ENCODE measurements around the gene CBLN2.

The CBLN2 gene

DNA sequence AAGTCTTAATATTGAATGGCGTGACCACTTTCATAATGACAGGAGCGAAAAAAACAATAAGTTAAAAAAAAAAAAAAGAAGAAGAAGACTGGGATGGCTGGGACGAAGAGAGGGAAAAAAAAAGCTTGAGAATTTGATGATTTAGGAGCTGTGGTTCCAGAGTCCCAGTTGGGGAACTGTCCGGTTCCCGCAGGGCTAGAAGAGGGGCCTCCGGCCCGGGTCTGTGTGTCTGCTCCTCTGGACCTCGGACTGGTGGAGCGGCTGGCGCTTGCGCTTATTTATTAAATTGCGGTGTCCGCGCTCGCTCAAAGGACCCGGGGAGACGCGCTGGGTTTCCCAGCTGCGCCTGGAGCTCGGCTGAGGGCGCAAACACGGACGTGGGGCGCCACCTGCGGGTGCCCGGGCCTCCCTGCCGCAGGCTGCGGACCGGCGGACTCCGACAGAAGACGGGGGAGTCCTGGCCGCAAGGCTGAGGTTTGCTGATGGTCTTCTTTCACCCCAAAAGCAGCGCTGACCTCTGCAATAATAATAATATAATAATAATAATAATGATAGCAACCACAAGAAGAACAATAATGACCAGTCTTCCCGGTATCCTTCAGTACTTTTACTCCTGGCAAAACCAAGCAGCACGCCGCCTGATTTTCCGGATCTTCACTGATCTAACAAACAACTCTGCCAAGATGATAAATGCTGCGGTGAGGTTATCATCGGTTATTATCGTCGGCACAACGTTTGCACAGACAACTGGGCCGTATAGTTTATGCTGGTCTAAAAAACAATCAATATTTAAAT, at the start of gene CBLN2:
CBLN2 (minus strand) TSS at position 251 of the 795 bp plus-strand sequence. CDS start 2,182 bp downstream, outside the sequence.
- DNase-seq, result peak; percentile 78

DNA sequence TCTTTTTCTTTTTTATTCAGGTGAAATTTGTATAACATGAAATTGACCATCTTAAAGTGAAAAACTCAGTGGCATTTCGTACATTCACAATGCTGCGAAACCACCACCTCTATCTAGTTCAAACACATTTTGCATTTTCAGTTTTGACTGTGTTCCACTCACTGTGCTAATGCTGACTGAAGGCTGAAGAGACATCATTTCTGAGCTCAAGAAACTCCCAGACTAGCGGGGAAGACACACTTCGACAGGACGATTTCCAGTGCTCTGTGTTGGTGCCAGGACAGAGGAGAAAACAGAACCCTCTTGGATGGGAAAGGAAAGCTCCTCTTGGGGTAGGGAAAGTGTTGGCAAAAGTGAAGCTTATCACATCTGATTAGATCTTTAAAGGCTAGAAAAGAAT, 44.2 kb upstream of the CBLN2 start:
- no peak for DNase-seq

DNA sequence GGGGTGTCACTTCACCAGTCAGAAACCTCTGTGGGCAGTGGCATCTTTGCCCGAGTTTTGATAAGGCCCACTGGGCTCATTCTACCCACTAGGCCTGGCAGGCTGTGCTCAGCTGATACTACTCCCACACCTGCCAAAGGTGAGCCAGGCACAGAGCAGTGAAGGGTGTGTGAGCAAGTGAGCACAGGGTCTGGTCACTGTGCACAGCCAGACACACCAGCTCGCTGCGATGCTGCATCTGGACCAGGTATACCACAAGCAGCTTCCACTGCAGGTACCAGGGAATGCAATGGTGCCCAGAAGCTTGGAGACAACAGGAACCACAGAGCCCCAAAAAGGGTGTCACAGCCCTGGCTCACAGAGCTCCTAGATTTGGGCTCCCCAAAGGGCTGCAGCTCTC, 40.6 kb upstream of the CBLN2 start:
- DNase-seq, result no peak

DNA sequence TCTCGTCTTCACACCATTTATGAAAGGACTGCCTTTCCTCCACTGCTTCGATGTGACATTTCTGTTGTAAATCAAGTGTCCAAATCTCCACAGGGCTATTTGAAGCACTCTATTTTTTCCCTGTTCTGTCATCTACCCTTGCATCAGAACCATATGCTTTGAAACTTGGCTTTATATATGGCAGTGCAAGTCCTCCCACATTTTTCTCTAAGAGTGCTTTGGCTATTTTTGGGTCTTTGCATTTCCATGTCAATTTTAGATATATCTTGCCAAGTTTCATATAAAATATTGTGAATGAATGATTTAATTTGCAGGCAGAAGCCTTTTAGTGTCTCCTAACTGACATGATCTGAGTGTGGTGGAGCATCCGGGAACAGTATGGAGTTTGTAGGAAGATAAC, 37.8 kb upstream of the CBLN2 start:
- DNase-seq, result no peak

DNA sequence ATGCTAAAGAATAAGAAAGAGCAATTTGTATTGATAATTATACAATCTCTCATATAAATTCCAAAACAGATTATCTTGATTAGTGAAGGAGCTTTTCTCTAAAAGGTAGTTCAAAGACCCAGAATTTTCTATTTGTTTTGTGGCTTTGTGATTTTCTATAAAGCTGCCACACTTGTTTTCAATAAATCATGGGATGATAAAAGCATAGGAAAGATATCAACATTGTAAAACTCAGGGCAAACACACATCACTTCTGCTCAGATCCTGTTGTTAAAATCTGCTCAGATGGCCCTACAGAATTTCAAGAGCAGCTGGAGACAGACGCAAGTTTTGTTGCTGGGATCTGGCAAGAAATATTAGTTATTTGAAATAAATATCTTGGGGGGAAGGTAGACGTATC, 28.8 kb upstream of the CBLN2 start:
- no peak for DNase-seq

DNA sequence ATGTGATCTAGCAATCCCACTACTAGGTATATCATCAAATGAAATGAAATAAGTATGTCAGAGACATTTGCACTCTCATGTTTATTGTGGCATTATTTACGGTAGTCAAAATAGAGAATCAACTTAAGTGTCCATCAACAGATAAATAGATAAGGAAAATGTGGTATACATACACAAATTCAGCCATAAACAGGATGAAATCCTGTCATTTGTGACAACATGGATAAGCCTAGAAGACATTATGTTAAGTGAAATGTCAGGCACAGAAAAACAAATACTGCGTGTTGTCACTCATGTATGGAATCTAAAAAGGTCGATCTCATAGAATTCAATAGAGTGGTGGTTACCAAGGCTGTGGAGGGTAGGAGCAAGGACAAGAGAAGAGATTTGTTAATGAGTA, 22.1 kb upstream of the CBLN2 start:
- DNase-seq, result no peak

DNA sequence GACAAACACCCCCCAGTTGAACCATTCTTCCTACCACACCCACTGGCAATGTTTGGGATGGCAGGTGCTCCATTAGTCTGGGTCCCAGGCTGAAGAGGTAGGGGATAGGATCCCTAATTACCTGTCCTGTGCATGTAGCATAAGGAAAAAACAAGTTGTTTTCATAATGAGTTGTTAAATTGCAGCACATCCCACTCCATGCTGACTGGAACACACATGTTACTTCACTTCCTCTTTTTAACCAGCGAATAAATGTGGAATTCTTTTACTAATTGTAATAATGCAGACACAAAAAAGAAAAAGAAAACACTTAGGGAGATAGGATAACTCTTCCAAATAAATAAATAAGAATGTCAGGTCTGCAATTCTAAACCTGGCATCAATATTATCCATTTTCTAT, 11.8 kb upstream of the CBLN2 start:
- no peak for DNase-seq

DNA sequence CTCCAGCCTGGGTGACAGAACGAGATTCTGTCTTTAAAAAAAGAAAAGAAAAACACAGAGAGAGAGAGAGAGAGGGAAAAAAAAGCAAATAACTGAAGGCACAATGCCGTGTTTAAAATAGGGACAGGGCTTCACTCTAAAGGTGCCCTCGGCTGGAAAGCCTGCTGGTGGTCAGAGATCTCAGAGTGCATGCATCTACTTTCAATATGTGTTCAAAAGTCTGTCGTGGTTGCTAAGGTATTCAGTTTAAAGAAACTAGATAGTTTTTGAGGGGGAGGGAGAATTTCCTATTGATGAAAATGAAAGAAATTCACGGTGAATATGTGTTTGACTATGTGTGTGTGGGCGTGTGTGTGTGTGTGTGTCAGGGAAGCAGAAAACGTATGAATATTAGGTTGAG, 11.0 kb upstream of the CBLN2 start:
- no peak for DNase-seq

DNA sequence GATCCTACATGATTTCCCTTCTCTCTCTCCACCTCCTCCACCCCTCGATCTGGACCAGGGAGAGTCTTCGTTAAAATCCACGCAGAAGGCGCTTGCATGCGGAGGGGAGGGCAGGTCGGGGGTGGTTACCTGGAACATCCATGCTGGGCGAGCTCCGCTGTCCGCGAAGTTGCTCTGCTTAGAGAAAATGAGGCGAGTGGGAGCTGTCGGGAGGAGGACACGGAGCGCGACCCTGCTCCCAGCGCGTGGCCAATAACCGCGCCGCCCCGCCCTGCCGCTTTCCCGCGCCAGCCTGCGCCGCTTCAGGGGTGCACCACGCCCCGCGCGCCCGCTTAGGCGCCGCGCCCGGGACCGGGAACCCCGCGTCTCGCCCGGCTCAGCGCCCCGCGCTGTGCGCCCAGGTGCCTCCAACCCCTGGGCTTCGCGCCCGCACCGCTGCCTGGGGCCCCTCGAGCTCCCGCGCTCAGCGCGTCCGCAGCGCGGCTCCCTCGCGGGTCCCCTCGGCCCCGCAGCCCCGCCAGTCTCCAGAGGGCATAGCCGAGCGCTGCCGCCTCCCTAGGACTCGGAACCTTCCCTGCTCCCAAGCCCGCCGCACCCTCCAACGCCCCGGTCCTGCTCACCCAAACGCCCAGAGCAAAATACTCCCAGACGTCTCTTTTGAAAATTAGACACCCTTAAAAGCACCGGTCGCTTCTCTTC, 636 bp downstream of the CBLN2 start:
- no peak for DNase-seq

DNA sequence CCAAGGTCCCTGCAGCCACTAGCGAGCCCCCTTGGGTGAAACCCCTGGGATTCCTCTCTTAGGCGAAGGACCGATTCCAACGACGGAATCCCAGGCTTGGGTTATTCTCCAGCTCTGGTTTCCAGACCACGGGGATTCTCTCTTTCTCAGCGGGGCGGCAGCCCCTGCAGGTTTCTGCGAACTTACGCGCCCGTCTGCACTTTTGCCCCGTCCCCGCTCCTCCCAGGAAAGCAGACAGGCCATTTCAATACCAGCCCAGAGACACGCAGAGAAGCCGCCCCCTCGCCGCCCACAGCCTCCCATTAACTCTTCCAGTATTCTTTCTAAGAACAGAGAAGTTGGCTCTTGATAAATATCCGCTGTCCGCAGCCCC, 1.2 kb downstream of the CBLN2 start:
- DNase-seq, result no peak

DNA sequence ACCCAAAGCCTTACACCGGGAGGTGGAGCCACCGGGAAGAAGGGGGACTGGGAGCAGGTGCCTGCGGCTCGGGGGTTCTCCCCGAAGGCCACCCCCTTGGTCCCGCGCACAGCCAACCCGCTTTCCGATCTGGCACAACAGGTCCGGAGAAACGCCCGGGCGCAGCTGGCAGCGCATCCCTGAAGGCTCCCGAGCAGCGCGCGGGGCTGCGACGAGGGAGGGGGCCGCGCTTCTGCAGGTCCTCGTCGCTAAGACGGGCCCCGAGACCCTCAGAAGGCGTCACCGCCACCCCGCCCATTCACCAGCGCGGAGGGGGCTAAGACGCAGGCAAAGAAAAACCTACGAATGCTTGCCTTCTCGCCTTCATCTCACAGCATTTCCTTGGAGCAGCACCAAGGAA, 1.8 kb downstream of the CBLN2 start:
- DNase-seq, result no peak

DNA sequence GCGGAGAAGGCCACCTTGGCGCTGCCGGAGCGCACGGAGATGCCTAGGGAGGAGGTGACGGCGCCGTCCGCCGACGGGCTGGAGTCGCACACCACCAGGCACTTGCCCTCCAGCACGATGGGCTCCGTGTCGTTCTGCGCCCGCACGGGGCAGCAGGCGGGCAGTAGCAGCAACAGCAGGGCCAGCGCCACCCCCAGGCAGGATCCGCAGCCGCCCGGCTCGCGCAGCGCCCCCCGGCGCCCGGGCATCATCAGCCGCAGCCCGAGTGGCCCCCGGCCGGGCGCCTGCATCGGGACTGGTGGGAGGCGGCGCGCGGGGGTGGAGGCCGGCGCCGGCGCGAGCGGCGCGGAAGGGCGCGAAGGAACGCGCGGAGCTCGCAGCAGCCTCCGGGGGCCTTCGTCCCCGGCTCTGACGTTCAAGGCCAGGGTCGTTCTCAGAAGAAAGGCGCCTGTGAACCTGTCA, 2.2 kb downstream of the CBLN2 start:
- no peak for DNase-seq

DNA sequence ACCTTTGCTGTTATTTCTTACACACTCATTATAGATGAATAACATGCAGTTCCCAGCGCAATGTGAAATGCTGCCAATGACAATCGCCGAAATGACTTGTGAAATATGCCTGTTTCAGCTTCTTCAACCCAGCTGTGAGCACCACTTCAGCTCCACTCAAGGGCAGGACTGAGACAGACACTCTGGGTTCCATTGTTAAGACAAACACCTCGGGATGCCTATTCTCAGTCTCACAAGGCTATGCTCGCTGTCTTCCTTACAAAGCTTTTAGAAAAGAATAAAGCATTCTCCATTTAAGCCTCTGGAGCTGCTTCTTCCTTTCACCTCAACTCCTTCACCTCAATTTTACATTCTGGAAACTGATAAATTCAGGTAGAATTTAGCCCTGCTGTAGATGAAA, 4.2 kb downstream of the CBLN2 start:
- no peak for DNase-seq

DNA sequence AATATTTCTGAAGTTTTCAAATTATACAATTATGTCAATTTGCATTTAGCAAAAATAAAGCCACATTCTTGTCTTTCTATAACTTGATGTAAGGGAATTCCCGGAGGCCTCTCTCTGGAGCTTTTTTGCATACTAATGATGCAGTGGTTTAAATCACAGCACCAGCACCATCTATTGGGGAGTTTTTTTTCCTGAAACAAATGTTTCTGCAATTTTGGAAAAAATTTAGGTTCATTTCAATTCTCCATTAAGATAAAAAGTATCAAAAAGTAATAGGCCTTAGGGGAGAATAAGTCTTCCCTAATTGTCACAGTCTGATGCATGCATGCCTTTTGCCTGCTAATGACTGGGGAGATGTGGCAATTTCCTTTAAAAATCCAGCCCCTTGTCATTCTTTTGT, 13.5 kb downstream of the CBLN2 start:
- no peak for DNase-seq

DNA sequence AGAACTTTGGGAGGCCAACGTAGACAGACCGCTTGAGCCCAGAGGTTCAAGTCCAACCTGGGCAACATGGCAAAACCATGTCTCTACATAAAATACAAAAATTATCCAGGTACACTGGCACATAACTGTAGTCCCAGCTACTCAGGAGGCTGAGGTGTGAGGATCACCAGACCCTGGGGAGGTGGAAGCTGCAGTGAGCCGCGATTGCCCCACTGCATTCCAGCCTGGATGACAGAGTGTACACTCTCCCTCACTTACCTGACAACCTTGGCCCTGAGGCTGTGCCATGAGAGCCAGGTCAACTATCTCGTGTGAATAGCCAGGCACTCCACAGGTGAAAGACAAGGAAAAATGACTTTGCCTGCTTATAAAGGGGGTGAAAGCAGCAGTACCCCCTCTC, 39.3 kb downstream of the CBLN2 start:
- DNase-seq, result no peak

DNA sequence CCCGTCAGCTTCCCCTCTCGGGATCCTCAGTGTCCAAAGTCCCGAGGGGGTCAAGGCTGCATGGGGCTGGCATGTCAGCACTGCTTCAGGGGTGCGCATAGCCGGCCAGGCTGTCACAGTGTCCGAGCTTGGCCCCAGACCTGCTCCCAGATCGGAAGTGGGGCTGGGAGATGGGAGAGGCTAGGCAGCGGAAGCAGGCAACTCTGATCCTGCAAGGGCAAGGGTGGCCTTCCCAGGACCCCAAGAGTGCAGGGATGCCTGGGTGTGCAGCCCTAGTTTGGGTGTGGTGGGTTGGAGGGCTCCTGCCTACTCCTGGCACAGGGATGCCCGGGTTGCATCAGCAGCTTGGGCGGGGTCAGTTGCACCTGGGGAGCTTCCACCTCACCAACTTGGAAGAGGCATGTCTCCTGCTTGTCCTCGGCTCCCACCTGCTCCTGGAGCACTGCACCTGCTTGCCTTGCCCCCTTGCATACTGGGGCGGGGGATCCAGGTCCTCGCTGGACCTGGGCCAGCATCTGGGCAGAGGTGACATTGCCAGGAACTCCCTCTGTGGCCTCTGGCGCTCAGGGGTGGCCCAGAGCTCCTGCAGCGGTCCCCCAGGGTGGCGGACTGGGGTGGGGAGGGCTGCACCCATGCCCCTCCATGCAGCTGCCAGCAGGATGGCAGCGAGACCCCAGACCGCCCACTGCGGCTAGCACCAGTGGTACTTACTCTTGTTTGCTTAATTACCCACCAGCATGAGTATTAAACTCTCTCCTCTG, 41.3 kb downstream of the CBLN2 start:
- DNase-seq, result no peak

DNA sequence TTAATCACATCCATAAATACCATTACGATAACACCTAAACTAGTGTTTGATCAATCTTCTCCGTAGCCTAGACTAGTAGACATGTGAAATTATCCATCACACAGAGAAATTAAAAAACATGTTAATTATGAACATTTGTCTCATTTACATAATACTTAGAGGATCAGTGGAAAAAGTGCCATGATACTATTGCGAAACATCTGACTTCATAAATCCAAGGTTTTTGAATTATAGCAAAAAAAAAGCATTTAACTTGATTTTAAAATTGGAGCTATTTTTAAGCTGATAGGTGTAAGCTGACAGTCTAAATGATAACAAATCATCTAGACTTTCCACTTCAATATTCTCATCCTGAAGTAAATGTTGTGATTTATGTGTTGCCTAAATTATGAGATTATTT, 51.6 kb downstream of the CBLN2 start:
- no peak for DNase-seq

All from activated CD8-positive, alpha-beta memory T cell treated with anti-CD3 and anti-CD28 coated beads, Interleukin-2, amount 50 U/mL, for 48 hours (primary cell).